ENCODE results near the gene HABP2. TPM values are rescaled to one million over a fixed set of nuclear protein-coding genes. Genes with fewer than 3 reads are reported as not detected.

HABP2 gene
- total RNA-seq, 1 experiment from 2014 or later = not detected

DNA sequence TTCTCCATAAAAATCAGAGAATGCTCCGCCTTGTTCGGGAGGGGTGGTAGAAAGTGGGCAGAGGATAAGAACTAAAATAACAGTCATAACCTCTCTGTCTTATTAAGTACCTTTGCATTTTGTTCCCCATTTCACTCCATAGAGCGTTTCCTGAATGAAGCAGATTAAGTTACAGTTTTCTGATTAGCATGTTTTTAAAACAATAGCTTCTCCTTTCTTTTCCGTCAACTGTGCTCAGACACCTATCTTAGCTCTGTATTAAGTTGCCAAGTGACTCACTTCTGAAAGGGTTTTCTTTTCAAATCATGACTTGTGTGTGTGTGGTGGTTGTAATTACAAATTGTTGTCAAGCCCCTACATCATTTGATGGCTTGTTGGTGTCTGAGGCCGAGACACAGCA lies 1.4 kb downstream of the HABP2 start:
- Mint-ChIP-seq H3K27ac (no peak overlapping the region), H3K27me3 (ENCODE audit: low read depth) (peaks cover 100% of the 10 kb centered on the region), H3K4me1 (peaks cover 36 to 44% of the 10 kb centered on the region in 2 experiments), H3K36me3 (ENCODE audit: insufficient read depth in 1 of 3, low read depth in 3 of 3) (no peaks in the 10 kb centered on the region), H3K4me3 (no peak overlapping the region), H3K9me3 (peaks cover 2 to 7% of the 10 kb centered on the region in 2 experiments; a peak in 2 of 5 replicates)
- H4K91ac ChIP-seq (ENCODE audit: insufficient read length, low read depth, low read length) = no peak overlapping the region
- H3K4me2 ChIP-seq (ENCODE audit: insufficient read depth, insufficient read length, low read length) = no peak overlapping the region
- H3K79me1 ChIP-seq (ENCODE audit: insufficient read depth, low read depth, low read length, poor library complexity, severe bottlenecking) = no peaks in the 10 kb centered on the region
- H3K9ac ChIP-seq (ENCODE audit: extremely low read depth, insufficient read length, low read length) = no peak overlapping the region
- no peak overlapping the region for H3K18ac ChIP-seq (ENCODE audit: insufficient read length, low read depth, low read length)
- H2BK20ac ChIP-seq (ENCODE audit: low read depth, low read length, poor library complexity, severe bottlenecking) = no peak overlapping the region
- no peaks in the 10 kb centered on the region for H4K20me1 ChIP-seq (ENCODE audit: control insufficient read depth, insufficient read depth, insufficient read length)
- H3K14ac ChIP-seq (ENCODE audit: insufficient read depth, low read length) = no peak overlapping the region
- peaks cover 64% of the 10 kb centered on the region for H3K27me3 ChIP-seq (ENCODE audit: insufficient read depth, low read length)
- TF ChIP-seq, protein P1, sequence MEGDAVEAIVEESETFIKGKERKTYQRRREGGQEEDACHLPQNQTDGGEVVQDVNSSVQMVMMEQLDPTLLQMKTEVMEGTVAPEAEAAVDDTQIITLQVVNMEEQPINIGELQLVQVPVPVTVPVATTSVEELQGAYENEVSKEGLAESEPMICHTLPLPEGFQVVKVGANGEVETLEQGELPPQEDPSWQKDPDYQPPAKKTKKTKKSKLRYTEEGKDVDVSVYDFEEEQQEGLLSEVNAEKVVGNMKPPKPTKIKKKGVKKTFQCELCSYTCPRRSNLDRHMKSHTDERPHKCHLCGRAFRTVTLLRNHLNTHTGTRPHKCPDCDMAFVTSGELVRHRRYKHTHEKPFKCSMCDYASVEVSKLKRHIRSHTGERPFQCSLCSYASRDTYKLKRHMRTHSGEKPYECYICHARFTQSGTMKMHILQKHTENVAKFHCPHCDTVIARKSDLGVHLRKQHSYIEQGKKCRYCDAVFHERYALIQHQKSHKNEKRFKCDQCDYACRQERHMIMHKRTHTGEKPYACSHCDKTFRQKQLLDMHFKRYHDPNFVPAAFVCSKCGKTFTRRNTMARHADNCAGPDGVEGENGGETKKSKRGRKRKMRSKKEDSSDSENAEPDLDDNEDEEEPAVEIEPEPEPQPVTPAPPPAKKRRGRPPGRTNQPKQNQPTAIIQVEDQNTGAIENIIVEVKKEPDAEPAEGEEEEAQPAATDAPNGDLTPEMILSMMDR (conservative IDR thresholded peaks at IDR 0.05) = no peak
- H2BK120ac ChIP-seq (ENCODE audit: low read depth, low read length, poor library complexity, severe bottlenecking) = no peak overlapping the region
- no peak overlapping the region for H4K8ac ChIP-seq (replicated peaks; ENCODE audit: insufficient read length, low read depth, low read length)
- H3K23ac ChIP-seq (ENCODE audit: insufficient read length, low read depth, low read length) = no peak overlapping the region
- H3K27ac ChIP-seq (ENCODE audit: insufficient read length, low read depth, low read length) = no peak overlapping the region
- no peak overlapping the region for H3K4ac ChIP-seq (ENCODE audit: low read depth, low read length)
- no peak overlapping the region for H2BK12ac ChIP-seq (ENCODE audit: insufficient read length, low read depth, low read length)
- no peak overlapping the region for H3K56ac ChIP-seq (ENCODE audit: insufficient read length, low read depth, low read length)
- no CpG with 5 or more reads among the region's 5 CpGs for WGBS (ENCODE audit: extremely low coverage, insufficient read length, low lambda C conversion rate)
- no peak overlapping the region for H4K5ac ChIP-seq (ENCODE audit: insufficient read length, low read depth, low read length)
- no peak for DNase-seq
- H3K79me2 ChIP-seq (ENCODE audit: insufficient read depth, low read length) = no peaks in the 10 kb centered on the region
- peaks cover 2% of the 10 kb centered on the region; the same call in 1 of the 2 replicates for H3K4me1 ChIP-seq (ENCODE audit: insufficient read depth, low read length)
- no peaks in the 10 kb centered on the region for H3K23me2 ChIP-seq (ENCODE audit: insufficient read length, low read depth, low read length, poor library complexity, severe bottlenecking)
- H2AK5ac ChIP-seq (ENCODE audit: insufficient read length, low read length) = no peak overlapping the region
- H2BK15ac ChIP-seq (ENCODE audit: low read depth, low read length) = no peak overlapping the region
- no peaks in the 10 kb centered on the region for H3K9me3 ChIP-seq (ENCODE audit: control insufficient read depth, low read depth, low read length)
- no peak overlapping the region for H3T11ph ChIP-seq (ENCODE audit: low read length)
- H2BK5ac ChIP-seq (ENCODE audit: insufficient read length, low read length) = no peak overlapping the region
- H2AFZ ChIP-seq (ENCODE audit: low read length) = no peak overlapping the region
